SK-N-SH (cell line): Measurements from ENCODE around the gene TSBP1.

Experiments
- FOXJ3 ChIP-seq: sonication (generic); formaldehyde crosslinking; IDR thresholded peaks from 2 replicates; pipeline ENCODE4 v1.5.1; 2020; ENCODE audit warnings: mild to moderate bottlenecking, missing genetic modification reagents
- MEF2A ChIP-seq: IDR thresholded peaks from 2 replicates; pipeline ENCODE4 v1.4.0; 2012; ENCODE audit warnings: low read depth, borderline replicate concordance
- TF ChIP-seq, protein P1 (sequence below): fragments of 200-600 bp; sonication (generic); IDR thresholded peaks from 2 replicates; pipeline ENCODE4 v1.6.1; 2017; ENCODE audit warnings: antibody characterized with exemption, mild to moderate bottlenecking, moderate library complexity
- TF ChIP-seq, protein P2 (sequence below): IDR thresholded peaks from 2 replicates; pipeline ENCODE4 v1.6.1; 2012; ENCODE audit warnings: mild to moderate bottlenecking, low read depth, low read length, moderate library complexity
- TF ChIP-seq, protein P3 (sequence below): IDR thresholded peaks from 2 replicates; pipeline ENCODE4 v1.4.0; 2012; ENCODE audit warnings: low read depth

DNA sequence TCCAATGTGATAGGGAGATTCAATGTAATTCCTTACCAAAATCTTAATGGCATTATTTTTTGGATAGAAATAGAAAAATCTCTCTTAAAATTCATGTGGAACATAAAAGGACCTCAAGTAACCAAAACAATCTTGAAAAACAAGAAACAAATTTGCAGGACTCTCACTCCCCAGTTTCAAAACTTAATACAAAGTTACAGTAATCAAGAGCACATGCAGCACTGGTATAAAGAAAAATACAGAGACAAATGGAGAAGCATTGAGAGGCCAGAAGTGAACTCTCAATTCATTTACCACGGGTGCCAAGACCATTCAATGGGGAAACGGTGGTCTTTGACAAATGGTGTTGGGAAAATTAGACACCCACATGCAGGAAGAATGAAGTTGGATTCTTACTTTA is 7.8 kb upstream of the TSBP1 start:
- TF ChIP-seq, protein P1, sequence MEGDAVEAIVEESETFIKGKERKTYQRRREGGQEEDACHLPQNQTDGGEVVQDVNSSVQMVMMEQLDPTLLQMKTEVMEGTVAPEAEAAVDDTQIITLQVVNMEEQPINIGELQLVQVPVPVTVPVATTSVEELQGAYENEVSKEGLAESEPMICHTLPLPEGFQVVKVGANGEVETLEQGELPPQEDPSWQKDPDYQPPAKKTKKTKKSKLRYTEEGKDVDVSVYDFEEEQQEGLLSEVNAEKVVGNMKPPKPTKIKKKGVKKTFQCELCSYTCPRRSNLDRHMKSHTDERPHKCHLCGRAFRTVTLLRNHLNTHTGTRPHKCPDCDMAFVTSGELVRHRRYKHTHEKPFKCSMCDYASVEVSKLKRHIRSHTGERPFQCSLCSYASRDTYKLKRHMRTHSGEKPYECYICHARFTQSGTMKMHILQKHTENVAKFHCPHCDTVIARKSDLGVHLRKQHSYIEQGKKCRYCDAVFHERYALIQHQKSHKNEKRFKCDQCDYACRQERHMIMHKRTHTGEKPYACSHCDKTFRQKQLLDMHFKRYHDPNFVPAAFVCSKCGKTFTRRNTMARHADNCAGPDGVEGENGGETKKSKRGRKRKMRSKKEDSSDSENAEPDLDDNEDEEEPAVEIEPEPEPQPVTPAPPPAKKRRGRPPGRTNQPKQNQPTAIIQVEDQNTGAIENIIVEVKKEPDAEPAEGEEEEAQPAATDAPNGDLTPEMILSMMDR = no peak
- TF ChIP-seq, protein P2, sequence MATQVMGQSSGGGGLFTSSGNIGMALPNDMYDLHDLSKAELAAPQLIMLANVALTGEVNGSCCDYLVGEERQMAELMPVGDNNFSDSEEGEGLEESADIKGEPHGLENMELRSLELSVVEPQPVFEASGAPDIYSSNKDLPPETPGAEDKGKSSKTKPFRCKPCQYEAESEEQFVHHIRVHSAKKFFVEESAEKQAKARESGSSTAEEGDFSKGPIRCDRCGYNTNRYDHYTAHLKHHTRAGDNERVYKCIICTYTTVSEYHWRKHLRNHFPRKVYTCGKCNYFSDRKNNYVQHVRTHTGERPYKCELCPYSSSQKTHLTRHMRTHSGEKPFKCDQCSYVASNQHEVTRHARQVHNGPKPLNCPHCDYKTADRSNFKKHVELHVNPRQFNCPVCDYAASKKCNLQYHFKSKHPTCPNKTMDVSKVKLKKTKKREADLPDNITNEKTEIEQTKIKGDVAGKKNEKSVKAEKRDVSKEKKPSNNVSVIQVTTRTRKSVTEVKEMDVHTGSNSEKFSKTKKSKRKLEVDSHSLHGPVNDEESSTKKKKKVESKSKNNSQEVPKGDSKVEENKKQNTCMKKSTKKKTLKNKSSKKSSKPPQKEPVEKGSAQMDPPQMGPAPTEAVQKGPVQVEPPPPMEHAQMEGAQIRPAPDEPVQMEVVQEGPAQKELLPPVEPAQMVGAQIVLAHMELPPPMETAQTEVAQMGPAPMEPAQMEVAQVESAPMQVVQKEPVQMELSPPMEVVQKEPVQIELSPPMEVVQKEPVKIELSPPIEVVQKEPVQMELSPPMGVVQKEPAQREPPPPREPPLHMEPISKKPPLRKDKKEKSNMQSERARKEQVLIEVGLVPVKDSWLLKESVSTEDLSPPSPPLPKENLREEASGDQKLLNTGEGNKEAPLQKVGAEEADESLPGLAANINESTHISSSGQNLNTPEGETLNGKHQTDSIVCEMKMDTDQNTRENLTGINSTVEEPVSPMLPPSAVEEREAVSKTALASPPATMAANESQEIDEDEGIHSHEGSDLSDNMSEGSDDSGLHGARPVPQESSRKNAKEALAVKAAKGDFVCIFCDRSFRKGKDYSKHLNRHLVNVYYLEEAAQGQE = no peak
- TF ChIP-seq, protein P3, sequence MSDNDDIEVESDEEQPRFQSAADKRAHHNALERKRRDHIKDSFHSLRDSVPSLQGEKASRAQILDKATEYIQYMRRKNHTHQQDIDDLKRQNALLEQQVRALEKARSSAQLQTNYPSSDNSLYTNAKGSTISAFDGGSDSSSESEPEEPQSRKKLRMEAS = no peak
- TF ChIP-seq MEF2A (no peak), FOXJ3 (no peak)
